ENCODE data around the gene MT2A.
A peak's percentile ranks its signal among the peaks of the same experiment; 100 is the strongest.

The MT2A gene

GRCh38 chr16:56600398-56600999 is 7.9 kb upstream of the MT2A start:
- ATAC-seq: peak in 1 of 2 donors; percentile 53

GRCh38 chr16:56601325-56601724 is 7.1 kb upstream of the MT2A start:
- no peak for ATAC-seq

- ATAC-seq: no peak
Measured at GRCh38 chr16:56603589-56603988, 4.8 kb upstream of the MT2A start.

- no peak for ATAC-seq
Measured at GRCh38 chr16:56604966-56605365, 3.4 kb upstream of the MT2A start.

GRCh38 chr16:56605475-56605874 is 2.9 kb upstream of the MT2A start:
- ATAC-seq: no peak

- no peak for ATAC-seq
Measured at GRCh38 chr16:56606071-56606475, 2.3 kb upstream of the MT2A start.

- no peak for ATAC-seq
Measured at GRCh38 chr16:56606476-56607108, 1.8 kb upstream of the MT2A start.

GRCh38 chr16:56607109-56607618 is 1.2 kb upstream of the MT2A start:
- no peak for ATAC-seq

GRCh38 chr16:56607675-56608042 is 725 bp upstream of the MT2A start:
- no peak for ATAC-seq

GRCh38 chr16:56608876-56609462 is 585 bp downstream of the MT2A start:
- ATAC-seq: no peak

- peak; percentile 27 to 30 for ATAC-seq
Measured at GRCh38 chr16:56609463-56609921, 1.1 kb downstream of the MT2A start.

- peak; percentile 30 to 36 for ATAC-seq
Measured at GRCh38 chr16:56610017-56610608, 1.7 kb downstream of the MT2A start.

- ATAC-seq: no peak
Measured at GRCh38 chr16:56610609-56611111, 2.3 kb downstream of the MT2A start.

GRCh38 chr16:56611281-56611833 is 3.0 kb downstream of the MT2A start:
- ATAC-seq: no peak

- ATAC-seq: no peak
Measured at GRCh38 chr16:56613706-56614105, 5.3 kb downstream of the MT2A start.

- ATAC-seq: peak; percentile 84 to 88
Measured at GRCh38 chr16:56614549-56614991, 6.2 kb downstream of the MT2A start.

GRCh38 chr16:56615353-56615752 is 7.0 kb downstream of the MT2A start:
- no peak for ATAC-seq

GRCh38 chr16:56616608-56617211 is 8.3 kb downstream of the MT2A start:
- no peak for ATAC-seq

- ATAC-seq: peak; percentile 27 to 51
Measured at GRCh38 chr16:56617212-56618085, 9.1 kb downstream of the MT2A start.

GRCh38 chr16:56618138-56618537 is 9.8 kb downstream of the MT2A start:
- no peak for ATAC-seq

- ATAC-seq: no peak
Measured at GRCh38 chr16:56620339-56620897, 12.0 kb downstream of the MT2A start.

Data from activated CD4-positive, CD25-positive, alpha-beta regulatory T cell treated with anti-CD3 and anti-CD28 coated beads, Interleukin-2, amount 50 U/mL, for 24 hours (primary cell).